H1 (cell line): ENCODE data around the gene SH2D4B. TPM values are rescaled to one million over a fixed set of nuclear protein-coding genes. Genes with fewer than 3 reads are reported as not detected.

Source experiments
- CTCF ChIA-PET: fragments of 300-600 bp; sonication (Branson Sonifier 250); formaldehyde crosslinking; loops from one replicate; lab custom pipeline; 2021; ENCODE audit not compliant: partially characterized antibody; lab: Charles Lee
- POLR2A ChIA-PET: fragments of 300-600 bp; sonication (Branson Sonifier 250); formaldehyde crosslinking; loops from one replicate; lab custom pipeline; 2021; ENCODE audit warnings: inconsistent platforms; ENCODE audit not compliant: partially characterized antibody; lab: Charles Lee
- DNase-seq, 2 experiments: peaks; one replicate each; pipeline versions ENCODE4 v3.0.0 to v3.0.0-alpha.2; 2010 to 2022; ENCODE audit warnings: low spot score in 2 of 2, low read depth in 1 of 2, mixed read lengths in 1 of 2
- FAIRE-seq: peaks from 2 replicates; lab custom pipeline; 2011; peaks lifted over from hg19 to GRCh38; lab: Jason Lieb, UNC
- H2AFZ ChIP-seq: 2 replicates; pipeline ENCODE4 v1.8.1; 2012; ENCODE audit warnings: low read length, inconsistent platforms
- H2AK5ac ChIP-seq: 2 replicates; pipeline ENCODE4 v1.6.1; 2013; ENCODE audit warnings: low read depth, low read length
- H2BK120ac ChIP-seq: replicated peaks from 2 replicates; pipeline ENCODE3; 2013; ENCODE audit warnings: low read depth, low read length, inconsistent platforms
- H2BK12ac ChIP-seq: 2 replicates; pipeline ENCODE4 v1.6.1; 2013; ENCODE audit warnings: low read depth, low read length
- H2BK15ac ChIP-seq: 2 replicates; pipeline ENCODE4 v1.6.1; 2013; ENCODE audit warnings: low read length
- H2BK20ac ChIP-seq: 2 replicates; pipeline ENCODE4 v1.6.1; 2013; ENCODE audit warnings: low read length
- H2BK5ac ChIP-seq: 2 replicates; pipeline ENCODE4 v1.6.1; 2013; ENCODE audit warnings: low read depth, low read length
- H3K14ac ChIP-seq: 2 replicates; pipeline ENCODE4 v1.6.1; 2013; ENCODE audit warnings: inconsistent platforms; ENCODE audit not compliant: insufficient read length
- H3K18ac ChIP-seq: 2 replicates; pipeline ENCODE4 v1.6.1; 2013; ENCODE audit warnings: low read length; ENCODE audit errors: extremely low read depth
- H3K23ac ChIP-seq: 2 replicates; pipeline ENCODE4 v1.6.1; 2013; ENCODE audit warnings: inconsistent platforms; ENCODE audit not compliant: insufficient read length
- H3K23me2 ChIP-seq: 2 replicates; pipeline ENCODE4 v1.6.1; 2013; ENCODE audit warnings: low read depth, low read length
- H3K27ac ChIP-seq: 2 replicates; pipeline ENCODE4 v1.6.1; 2011; ENCODE audit warnings: low read depth, low read length, inconsistent platforms
- H3K27me3 ChIP-seq, 4 experiments: replicated peaks in 1 of 4; 1 replicate in 1 of 4; 2 replicates in 3 of 4; pipeline versions ENCODE4 v1.6.1 to v1.8.1; 2011 to 2013; ENCODE audit warnings: low read length in 3 of 4, mild to moderate bottlenecking in 3 of 4, inconsistent platforms in 2 of 4, mixed read lengths in 2 of 4, moderate library complexity in 1 of 4; ENCODE audit not compliant: control insufficient read depth in 3 of 4, insufficient read depth in 3 of 4; ENCODE audit errors: extremely low read depth in 1 of 4
- H3K36me3 ChIP-seq, 4 experiments: 2 replicates each; pipeline versions ENCODE4 v1.6.1 to v1.8.1; 2011 to 2013; ENCODE audit warnings: mild to moderate bottlenecking in 4 of 4, low read length in 3 of 4, moderate library complexity in 2 of 4, control low read depth in 1 of 4, inconsistent platforms in 1 of 4; ENCODE audit not compliant: insufficient read depth in 4 of 4, control insufficient read depth in 2 of 4
- H3K4ac ChIP-seq: replicated peaks from 2 replicates; pipeline ENCODE3; 2013; ENCODE audit warnings: low read length, low read depth, mixed read lengths, inconsistent platforms; ENCODE audit not compliant: insufficient read length
- H3K4me1 ChIP-seq, 4 experiments: replicated peaks in 1 of 4; 1 replicate in 1 of 4; 2 replicates in 3 of 4; pipeline versions ENCODE4 v1.6.1 to v1.8.1; 2011 to 2013; ENCODE audit warnings: low read length in 3 of 4, inconsistent platforms in 2 of 4, mixed read lengths in 1 of 4; ENCODE audit not compliant: insufficient read depth in 4 of 4, control insufficient read depth in 3 of 4
- H3K4me2 ChIP-seq, 2 experiments: 2 replicates each; pipeline versions ENCODE4 v1.6.1 to v1.8.1; 2011 to 2013; ENCODE audit warnings: low read depth in 2 of 2, low read length in 2 of 2, control low read depth in 1 of 2, inconsistent platforms in 1 of 2, mild to moderate bottlenecking in 1 of 2; ENCODE audit not compliant: insufficient read depth in 1 of 2
- H3K4me3 ChIP-seq, 4 experiments: fragments of 200-600, 300-600 bp in 1 of 4; sonication (generic), shearing (Covaris generic), sonication (Bioruptor Twin) in 1 of 4; 2 replicates each; pipeline versions ENCODE4 v1.5.1 to v1.8.1; 2011 to 2016; ENCODE audit warnings: low read length in 4 of 4, low read depth in 3 of 4, control low read depth in 2 of 4, inconsistent platforms in 2 of 4, mild to moderate bottlenecking in 2 of 4, mixed read lengths in 1 of 4, moderate library complexity in 1 of 4; ENCODE audit not compliant: insufficient read depth in 2 of 4; ENCODE audit errors: extremely low read depth in 1 of 4
- H3K56ac ChIP-seq: replicated peaks from 2 replicates; pipeline ENCODE3; 2013; ENCODE audit warnings: low read depth, mild to moderate bottlenecking, mixed read lengths, low read length, inconsistent platforms; ENCODE audit not compliant: insufficient read length
- H3K79me1 ChIP-seq: 2 replicates; pipeline ENCODE4 v1.6.1; 2013; ENCODE audit warnings: low read depth, low read length, control low read depth
- H3K79me2 ChIP-seq, 2 experiments: 2 replicates each; pipeline versions ENCODE4 v1.6.1 to v1.8.1; 2012 to 2013; ENCODE audit warnings: low read length in 2 of 2, mild to moderate bottlenecking in 2 of 2, inconsistent platforms in 1 of 2; ENCODE audit not compliant: insufficient read depth in 2 of 2, control insufficient read depth in 1 of 2
- H3K9ac ChIP-seq, 4 experiments: replicated peaks in 1 of 4; 1 replicate in 1 of 4; 2 replicates in 3 of 4; pipeline versions ENCODE4 v1.6.1 to v1.8.1; 2011 to 2013; ENCODE audit warnings: low read depth in 3 of 4, low read length in 3 of 4, control low read depth in 2 of 4, mild to moderate bottlenecking in 2 of 4, moderate library complexity in 2 of 4, inconsistent platforms in 1 of 4; ENCODE audit errors: extremely low read depth in 1 of 4
- H3K9me3 ChIP-seq, 2 experiments: 2 replicates each; pipeline versions ENCODE4 v1.6.1 to v1.8.1; 2012 to 2013; ENCODE audit warnings: mild to moderate bottlenecking in 2 of 2, moderate library complexity in 2 of 2, control low read depth in 1 of 2, inconsistent platforms in 1 of 2, low read depth in 1 of 2, low read length in 1 of 2, mixed read lengths in 1 of 2; ENCODE audit not compliant: insufficient read depth in 2 of 2
- H4K20me1 ChIP-seq, 2 experiments: replicated peaks in 1 of 2; 2 replicates each; pipeline versions ENCODE3 to v1.8.1; 2011 to 2013; ENCODE audit warnings: inconsistent platforms in 2 of 2, low read length in 2 of 2, mild to moderate bottlenecking in 1 of 2; ENCODE audit not compliant: insufficient read depth in 2 of 2, control insufficient read depth in 1 of 2
- H4K5ac ChIP-seq: 2 replicates; pipeline ENCODE4 v1.6.1; 2013; ENCODE audit warnings: low read length, low read depth, mixed read lengths, inconsistent platforms; ENCODE audit not compliant: insufficient read length
- H4K8ac ChIP-seq: 2 replicates; pipeline ENCODE4 v1.8.0; 2013; ENCODE audit warnings: mild to moderate bottlenecking, moderate library complexity, low read length, inconsistent platforms; ENCODE audit not compliant: insufficient read depth; ENCODE audit errors: extremely low read depth
- H4K91ac ChIP-seq: replicated peaks from 2 replicates; pipeline ENCODE3; 2013; ENCODE audit warnings: low read length, mixed read lengths, inconsistent platforms; ENCODE audit not compliant: insufficient read length
- SIX5 ChIP-seq: IDR thresholded peaks from 2 replicates; pipeline ENCODE4 v1.6.1; 2011; ENCODE audit warnings: mild to moderate bottlenecking, low read depth, low read length
- WGBS, 2 experiments: shearing (Covaris generic) in 1 of 2; methylation state at CpG; one replicate each; pipeline versions ENCODE4 v1.1.6 to v1.1.7; 2013 to 2015; ENCODE audit warnings: low lambda C conversion rate in 2 of 2, mixed read lengths in 2 of 2, inconsistent platforms in 1 of 2, low coverage in 1 of 2, missing lambda C conversion rate in 1 of 2; ENCODE audit not compliant: insufficient replicate concordance in 2 of 2, insufficient coverage in 1 of 2, insufficient read length in 1 of 2; ENCODE audit errors: extremely low coverage in 1 of 2, missing lambda C conversion rate in 1 of 2; 5-methylcytosine and 5-hydroxymethylcytosine counted together
- polyA plus RNA-seq, 7 experiments: library from polyadenylated mRNA; depleted of rRNA in 3 of 7; stranded (reverse) in 5 of 7; unstranded in 2 of 7; fragments of >200 nt in 5 of 7; fragments of 200-250 nt in 2 of 7; gene quantifications; 1 replicate in 5 of 7; 2 replicates in 1 of 7; 4 replicates in 1 of 7; pipeline versions ENCODE4 v1.2.1 to v1.2.3, GENCODE V29; 2011 to 2013; ENCODE audit warnings: missing spikeins in 2 of 7, mixed read lengths in 2 of 7
- total RNA-seq: library from RNA; stranded (reverse); fragmentation: NEBNext Ultra II Directional; extraction: Animal tissue kit (Norgen Biotek cat#: 25700); gene quantifications from 2 replicates; pipeline ENCODE4 v1.2.1, GENCODE V29; 2021

Gene SH2D4B
- total and polyA plus RNA-seq, 2 of the 8 experiments (the other 6 are each of a cell fraction or from before 2014, with no cell fraction given), result 0.06 to 0.13 TPM

GRCh38 chr10:80600256-80600655 is 62.6 kb downstream of the SH2D4B start:
- no peak overlapping the region for H3K4ac ChIP-seq
- H3K4me3 ChIP-seq, result no peak overlapping the region
- H3K27me3 ChIP-seq, result no peaks in the 10 kb centered on the region; a peak in 1 of 7 replicates
- no peak overlapping the region for H3K18ac ChIP-seq
- H2BK12ac ChIP-seq, result no peak overlapping the region
- H4K8ac ChIP-seq, result no peak overlapping the region
- no peak for FAIRE-seq
- H4K20me1 ChIP-seq, result no peaks in the 10 kb centered on the region
- no peak overlapping the region for H3K27ac ChIP-seq
- ChIA-PET CTCF (interaction anchor here (0.7 to 8.3 kb wide), 16 partner anchors 9 to 419 kb away, joined by 3 to 158 read pairs (median 4); no protein-coding TSS in a partner anchor), POLR2A (no interaction called here)
- no peak for DNase-seq
- H4K91ac ChIP-seq, result no peak overlapping the region
- H2AK5ac ChIP-seq, result no peak overlapping the region
- TF ChIP-seq SIX5, result no peak
- H4K5ac ChIP-seq, result no peak overlapping the region
- H2AFZ ChIP-seq, result no peak overlapping the region
- no peak overlapping the region for H3K9ac ChIP-seq
- no peak overlapping the region for H3K4me2 ChIP-seq
- no peak overlapping the region for H3K14ac ChIP-seq
- H3K56ac ChIP-seq, result no peak overlapping the region
- no peaks in the 10 kb centered on the region; a peak in 1 of 7 replicates for H3K4me1 ChIP-seq
- no peaks in the 10 kb centered on the region for H3K23me2 ChIP-seq
- H3K79me2 ChIP-seq, result no peaks in the 10 kb centered on the region
- no peak overlapping the region for H2BK15ac ChIP-seq
- H2BK120ac ChIP-seq, result no peak overlapping the region
- WGBS, 2 experiments, result 94% methylated on average over 3 of the region's 3 CpGs; no CpG with 5 or more reads in 1 of the 2 experiments
- no peak overlapping the region for H2BK5ac ChIP-seq
- H3K9me3 ChIP-seq, result no peaks in the 10 kb centered on the region
- no peak overlapping the region for H2BK20ac ChIP-seq
- no peaks in the 10 kb centered on the region for H3K79me1 ChIP-seq
- H3K23ac ChIP-seq, result no peak overlapping the region
- no peaks in the 10 kb centered on the region for H3K36me3 ChIP-seq
